G401 (cell line): Measurements from ENCODE around the gene RAPGEF3. TPM values are rescaled to one million over a fixed set of nuclear protein-coding genes. Genes with fewer than 3 reads are reported as not detected.

Experiments used
- DNase-seq: peaks from one replicate; pipeline ENCODE4 v3.0.0-alpha.2; 2015; ENCODE audit warnings: low spot score
- in situ Hi-C: cut with HindIII; loops from 2 replicates; pipeline ENCODE4 v1.10.0; 2016; ENCODE audit warnings: low sequenced_read_pairs, mixed read lengths
- total RNA-seq: library from RNA; depleted of rRNA; stranded (reverse); fragments of >200 nt; shearing (Covaris generic); gene quantifications from 2 replicates; pipeline ENCODE4 v1.2.3, GENCODE V29; 2014; rRNA removed

The RAPGEF3 gene, protein sequence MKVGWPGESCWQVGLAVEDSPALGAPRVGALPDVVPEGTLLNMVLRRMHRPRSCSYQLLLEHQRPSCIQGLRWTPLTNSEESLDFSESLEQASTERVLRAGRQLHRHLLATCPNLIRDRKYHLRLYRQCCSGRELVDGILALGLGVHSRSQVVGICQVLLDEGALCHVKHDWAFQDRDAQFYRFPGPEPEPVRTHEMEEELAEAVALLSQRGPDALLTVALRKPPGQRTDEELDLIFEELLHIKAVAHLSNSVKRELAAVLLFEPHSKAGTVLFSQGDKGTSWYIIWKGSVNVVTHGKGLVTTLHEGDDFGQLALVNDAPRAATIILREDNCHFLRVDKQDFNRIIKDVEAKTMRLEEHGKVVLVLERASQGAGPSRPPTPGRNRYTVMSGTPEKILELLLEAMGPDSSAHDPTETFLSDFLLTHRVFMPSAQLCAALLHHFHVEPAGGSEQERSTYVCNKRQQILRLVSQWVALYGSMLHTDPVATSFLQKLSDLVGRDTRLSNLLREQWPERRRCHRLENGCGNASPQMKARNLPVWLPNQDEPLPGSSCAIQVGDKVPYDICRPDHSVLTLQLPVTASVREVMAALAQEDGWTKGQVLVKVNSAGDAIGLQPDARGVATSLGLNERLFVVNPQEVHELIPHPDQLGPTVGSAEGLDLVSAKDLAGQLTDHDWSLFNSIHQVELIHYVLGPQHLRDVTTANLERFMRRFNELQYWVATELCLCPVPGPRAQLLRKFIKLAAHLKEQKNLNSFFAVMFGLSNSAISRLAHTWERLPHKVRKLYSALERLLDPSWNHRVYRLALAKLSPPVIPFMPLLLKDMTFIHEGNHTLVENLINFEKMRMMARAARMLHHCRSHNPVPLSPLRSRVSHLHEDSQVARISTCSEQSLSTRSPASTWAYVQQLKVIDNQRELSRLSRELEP
- 6.1 and 9.0 TPM in 2 replicates for total RNA-seq

DNA sequence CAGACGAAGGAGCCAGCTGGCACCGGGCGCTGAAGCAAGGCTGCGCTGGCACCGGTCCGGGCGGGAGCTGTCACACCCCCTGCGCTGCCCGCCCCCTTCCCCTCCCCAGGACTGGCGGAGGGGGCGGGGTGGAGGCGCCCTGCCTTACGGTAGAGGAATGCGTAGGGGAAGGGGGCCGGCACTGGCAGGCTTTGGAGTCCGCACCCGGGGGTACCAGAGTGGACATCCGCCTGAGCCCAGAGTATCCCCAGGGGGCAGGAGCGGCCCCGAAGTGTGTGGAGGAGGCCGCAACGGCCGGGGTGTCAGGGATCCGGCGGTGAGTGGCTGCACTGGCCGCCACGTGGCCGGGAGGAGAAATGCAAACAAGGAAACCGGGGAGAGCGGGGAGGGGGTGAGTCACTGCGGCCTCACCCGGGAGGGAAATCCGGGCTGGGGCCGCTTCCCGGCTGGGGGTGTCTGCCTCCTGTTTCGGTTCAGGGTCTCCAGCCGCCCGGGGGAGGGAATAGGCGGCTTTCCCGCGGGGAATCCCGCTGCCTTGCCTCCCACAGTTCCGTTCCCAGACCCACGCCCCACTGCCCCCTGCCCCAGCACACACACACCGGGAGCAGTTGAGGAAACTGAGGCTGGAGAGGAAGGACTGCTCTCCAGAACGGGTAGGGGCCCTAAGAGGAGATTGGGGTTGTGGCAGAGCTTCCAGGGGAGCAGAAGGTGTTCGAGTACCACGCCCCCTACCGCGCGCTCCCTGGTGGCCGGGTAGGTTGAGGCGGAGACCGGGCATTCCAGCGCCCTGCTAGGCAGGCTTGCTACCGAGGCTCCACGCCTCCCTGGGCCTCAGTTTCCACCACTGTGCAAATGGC, at the start of gene RAPGEF3:
TSS of gene RAPGEF3 (minus strand) at position 47 of the 857 bp plus-strand sequence. CDS start 324 bp downstream, outside the sequence.
- in situ Hi-C loops: no loop called here
- DNase-seq: peak; percentile 67

DNA sequence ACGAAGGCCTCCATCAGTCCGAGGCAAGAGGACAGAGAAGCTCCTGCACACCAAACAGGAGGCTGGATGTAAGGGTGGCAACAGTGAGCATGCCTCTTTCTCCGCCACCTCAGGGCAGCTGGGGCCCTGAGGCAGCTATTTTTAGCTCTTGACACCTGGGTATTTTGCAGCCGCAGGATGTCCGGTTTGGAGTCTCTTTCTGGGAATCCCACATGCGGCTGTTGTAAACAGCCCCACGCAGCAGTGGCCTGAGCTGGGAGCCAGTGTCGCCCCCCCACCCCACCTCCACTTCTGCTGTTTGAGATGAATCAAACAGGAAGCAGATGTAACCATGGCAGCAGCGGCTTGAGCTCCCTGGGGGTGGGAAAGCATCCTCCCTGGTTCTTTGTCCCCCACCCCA, 49.4 kb upstream of the RAPGEF3 start:
- in situ Hi-C loops: no loop called here
- peak; percentile 35 for DNase-seq

DNA sequence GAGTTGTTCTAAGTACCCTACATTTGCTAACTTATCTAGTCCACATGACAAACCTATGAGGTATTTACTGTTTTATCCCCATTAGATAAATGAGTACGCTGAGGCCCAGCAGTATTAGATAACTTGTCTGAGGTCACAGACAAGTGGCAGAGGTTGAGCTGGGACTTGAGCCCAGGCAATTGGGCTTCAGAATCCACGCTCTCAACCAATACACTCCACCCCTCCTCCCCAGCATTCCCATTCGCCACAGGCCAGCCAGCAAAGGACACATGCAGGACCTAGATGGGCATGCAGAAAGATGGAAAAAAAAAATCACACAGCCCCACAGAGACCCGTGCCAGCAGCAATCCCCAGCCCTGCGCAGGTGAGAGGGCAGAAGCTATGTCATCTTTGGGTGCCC, 48.7 kb upstream of the RAPGEF3 start:
- in situ Hi-C loops: no loop called here
- no peak for DNase-seq

DNA sequence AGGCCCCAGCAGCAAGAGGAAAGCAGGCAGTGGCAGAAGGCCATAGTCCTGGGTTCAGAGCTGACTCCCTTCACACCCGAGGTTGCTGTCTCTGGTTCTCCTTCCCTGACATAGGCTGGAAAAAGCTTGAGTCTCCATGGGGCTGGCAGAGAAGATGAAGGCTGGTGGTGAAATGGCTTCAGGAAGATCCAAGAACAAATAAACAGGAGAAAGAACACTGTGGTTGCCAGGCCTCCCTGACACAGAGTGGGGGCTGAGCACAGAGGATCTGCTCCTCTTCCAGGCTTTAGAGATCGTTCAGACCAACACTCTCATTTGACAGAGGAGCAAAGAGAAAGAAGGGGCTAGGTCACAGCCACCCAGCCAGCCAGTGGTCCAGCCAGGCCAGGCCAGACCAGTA, 46.7 kb upstream of the RAPGEF3 start:
- in situ Hi-C loops: no loop called here
- DNase-seq: no peak

DNA sequence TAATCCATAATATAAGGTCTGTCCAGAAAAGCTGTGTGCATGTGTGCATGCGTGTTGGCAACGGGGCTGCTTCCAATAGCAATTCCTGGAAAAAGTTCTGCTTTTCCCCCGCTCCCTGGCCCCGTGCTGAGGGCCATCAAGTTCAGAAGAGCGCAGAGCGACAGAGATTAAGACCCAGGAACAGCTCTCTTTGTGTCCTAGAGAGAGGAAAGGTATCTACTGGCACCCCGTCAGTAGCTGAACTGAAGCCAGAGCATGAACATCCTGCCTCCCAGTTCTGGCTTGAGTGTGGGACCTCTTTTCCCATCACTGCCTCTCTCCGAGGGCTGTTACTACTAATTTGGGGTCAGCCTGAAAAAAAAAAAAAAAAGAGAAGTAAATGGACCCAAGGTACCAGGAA, 45.5 kb upstream of the RAPGEF3 start:
- DNase-seq: no peak
- in situ Hi-C loops: no loop called here

DNA sequence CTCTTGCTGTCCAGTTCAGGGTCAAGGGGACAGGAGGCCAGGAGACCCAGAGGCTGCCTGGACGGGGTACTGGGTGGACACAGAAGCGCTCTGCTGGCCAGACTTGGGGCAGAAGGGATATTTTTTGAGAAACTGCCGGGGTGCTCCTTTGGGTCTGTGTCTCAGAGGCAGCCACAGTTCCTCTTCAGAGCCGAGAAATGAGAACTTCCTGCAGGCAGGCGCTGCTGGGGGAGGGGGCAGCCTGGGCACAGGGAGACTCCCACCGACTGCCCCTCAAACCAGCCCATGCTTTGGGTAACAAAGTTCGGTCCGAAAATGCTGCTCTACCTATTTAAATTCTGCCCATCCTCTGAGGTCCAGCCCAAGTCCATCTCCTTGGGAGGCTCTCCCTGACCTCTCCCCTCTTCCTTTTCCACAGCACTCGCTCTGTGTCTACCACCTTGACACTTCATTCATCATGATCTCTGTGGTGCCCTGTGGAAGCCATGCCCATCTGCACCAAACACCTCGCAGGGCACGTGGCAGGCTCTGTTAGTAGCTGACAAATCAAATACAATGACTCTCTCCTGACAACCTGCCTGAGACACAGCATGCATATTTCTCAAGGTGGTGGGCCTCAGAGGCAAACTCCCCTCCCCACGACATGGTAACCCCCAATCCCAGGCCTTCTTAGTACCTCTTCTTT, 44.7 kb upstream of the RAPGEF3 start:
- in situ Hi-C loops: no loop called here

DNA sequence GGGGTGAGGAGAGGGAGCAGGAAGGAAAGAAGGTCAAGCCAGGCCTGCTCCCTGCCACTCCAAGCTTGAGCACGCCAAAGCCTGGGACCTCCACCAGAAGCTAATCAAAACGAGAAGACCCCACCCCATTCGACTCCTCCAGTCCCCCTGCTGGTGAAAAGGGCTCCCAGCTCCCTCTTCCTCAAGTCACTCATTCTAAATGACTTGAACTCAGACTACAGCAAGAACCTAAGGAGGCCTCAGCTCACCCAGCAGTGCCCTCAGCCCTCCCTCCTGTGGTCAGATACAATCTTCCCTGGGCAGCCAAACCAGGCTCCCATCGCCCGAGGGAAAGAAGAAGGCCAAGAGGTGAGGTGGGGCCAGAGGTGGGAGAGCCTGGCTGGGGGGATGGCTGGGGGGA, 43.6 kb upstream of the RAPGEF3 start:
- DNase-seq: no peak
- in situ Hi-C loops: no loop called here

More for the DNA sequence above, 44.7 kb upstream of the RAPGEF3 start:
- no peak for DNase-seq

DNA sequence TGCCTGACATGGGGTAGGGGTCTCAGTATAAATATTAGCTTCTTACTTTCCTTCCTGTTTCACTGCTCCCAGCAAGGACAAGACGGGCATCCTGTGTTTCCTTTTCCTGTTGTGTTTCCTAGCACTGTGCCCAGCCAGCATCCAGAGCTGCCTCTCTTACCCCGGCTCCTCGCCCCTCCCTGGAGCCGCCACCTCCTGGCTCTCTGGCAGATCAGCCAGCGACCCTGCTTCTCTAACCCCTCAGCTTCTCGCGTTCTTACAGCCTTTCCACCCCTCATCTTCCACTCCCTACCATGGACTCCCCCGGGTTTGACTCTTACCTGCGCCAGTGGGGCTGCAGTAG, 43.2 kb upstream of the RAPGEF3 start:
- DNase-seq: no peak
- in situ Hi-C loops: no loop called here

DNA sequence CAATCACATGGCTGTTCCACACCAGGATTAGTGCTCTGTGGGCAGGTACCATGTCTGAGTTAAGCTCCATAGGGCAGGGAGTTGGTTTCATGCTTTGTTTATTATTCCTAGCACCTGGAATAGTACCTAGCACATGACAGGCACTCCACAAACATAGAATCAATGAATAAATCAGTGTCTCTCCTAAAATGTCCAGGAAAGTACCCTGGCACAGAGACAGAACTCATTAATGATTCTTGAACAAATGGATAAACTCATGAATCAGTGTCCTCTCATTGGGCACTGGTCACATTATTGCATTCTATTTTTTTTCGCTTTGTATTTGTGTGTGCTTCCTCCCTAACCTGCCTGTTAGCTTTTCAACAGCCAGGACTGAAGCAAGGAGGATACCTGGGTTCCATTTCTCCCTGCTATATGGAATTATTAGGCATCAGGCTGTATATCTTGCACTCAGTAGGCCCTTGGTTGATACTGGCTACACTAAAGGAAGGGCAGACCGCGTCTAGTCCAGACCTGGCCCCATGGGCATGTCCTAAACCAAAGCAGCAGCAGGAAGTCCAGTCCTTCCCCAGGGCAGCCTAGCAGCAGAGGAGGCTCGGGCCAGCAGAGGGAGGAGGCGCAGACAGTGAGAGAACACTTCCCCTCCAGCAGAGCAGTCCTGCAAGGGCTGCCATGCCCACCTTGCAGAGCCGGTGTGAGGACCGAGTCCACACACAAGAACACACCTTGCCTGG, 42.7 kb upstream of the RAPGEF3 start:
- in situ Hi-C loops: no loop called here
- DNase-seq: no peak

DNA sequence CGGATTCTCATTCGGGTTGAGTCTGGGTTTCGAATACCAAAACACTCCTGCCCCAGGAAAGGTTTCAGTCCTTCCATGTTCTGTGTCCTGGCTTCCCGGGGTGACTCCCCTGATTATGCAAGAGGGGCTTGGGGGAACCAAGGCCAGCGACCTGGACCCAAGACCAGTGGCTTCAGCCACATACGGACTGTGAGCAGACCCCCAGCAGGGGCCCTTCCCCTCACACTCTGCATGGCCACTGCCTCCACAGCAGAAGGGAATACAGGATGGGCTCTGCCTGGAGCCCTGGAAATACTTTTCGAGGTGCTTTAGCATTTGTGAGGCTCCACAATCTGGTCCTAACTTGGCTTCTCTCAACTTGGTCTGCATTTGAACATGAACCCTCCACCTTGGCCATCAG, 41.9 kb upstream of the RAPGEF3 start:
- in situ Hi-C loops: no loop called here
- DNase-seq: no peak

DNA sequence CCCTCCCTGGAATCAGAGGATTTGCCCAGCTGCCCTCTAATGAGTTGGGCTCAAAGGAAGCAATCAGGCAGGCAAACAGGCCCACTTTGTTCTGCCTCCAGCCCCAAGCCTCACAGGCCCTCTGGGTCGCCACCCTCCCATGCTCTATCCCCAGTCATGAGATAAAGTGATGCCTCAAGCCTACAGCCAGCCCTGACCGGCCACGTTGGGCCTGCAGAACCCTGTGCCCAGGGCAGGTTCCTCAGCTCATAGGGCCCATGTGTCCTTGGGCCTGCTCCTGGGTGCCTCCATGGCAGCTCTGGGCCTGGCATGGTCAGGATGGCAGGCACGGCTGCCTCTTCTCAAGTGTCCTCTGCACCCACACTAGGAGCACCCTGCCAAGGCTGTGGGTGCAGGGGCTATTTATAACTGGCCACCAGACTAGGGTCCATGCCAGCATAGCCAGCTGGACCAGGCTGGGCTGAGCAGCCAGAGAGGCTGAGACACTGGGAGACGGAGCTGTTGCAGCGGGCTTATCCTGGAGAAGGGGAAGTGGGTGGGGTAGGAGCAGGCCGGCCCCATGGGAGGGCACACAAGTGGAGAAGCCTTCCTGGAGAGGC, 40.8 kb upstream of the RAPGEF3 start:
- in situ Hi-C loops: no loop called here
- no peak for DNase-seq

DNA sequence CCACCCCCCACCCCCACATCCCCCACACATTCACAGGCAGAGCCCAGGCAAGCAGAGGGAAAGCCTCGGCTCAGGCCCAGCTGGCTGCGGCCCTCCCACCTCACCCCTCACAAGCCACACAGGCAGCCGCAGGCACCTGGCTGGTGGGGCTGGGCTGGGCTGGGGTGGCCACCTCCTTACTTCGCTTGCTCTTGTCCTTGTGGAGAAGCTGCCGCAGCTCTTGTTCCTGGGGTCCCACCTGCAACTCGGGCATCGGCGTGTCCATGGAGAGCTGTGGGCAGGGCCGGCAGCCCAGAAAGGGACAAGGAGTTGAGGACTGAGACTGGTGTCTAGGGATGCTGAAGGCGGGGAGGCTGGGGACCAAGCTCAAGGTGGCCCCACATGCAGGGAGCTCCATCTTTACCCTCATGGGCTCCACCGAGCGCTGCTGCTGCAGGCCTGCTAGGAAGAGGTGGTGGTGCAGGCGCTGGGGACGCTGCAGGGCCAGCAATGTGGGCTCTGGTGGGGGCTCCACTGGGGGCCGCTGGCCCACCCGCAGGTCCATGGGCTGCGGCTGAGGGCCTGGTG, 39.8 kb upstream of the RAPGEF3 start:
- in situ Hi-C loops: no loop called here
- DNase-seq: no peak

DNA sequence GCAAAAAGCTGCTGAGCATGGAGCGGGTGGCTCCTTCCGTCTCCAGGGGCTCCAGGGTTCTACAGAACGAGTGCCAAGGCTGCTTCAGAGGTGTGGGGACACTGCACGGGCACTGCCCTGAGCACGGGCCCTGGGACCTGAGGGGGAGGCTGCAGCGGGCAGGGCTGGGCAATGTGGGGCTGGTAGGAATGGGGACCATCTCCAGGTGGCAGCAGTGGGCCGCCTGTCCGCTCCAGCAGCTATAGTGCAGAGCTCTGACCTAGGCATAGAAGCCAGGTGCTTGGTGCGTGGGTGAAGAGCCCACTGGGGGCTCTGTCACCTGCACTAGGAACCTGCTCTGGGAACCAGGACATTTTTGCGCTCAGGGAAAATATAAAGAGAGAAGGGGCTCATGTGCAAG, 38.8 kb upstream of the RAPGEF3 start:
- no peak for DNase-seq
- in situ Hi-C loops: no loop called here

DNA sequence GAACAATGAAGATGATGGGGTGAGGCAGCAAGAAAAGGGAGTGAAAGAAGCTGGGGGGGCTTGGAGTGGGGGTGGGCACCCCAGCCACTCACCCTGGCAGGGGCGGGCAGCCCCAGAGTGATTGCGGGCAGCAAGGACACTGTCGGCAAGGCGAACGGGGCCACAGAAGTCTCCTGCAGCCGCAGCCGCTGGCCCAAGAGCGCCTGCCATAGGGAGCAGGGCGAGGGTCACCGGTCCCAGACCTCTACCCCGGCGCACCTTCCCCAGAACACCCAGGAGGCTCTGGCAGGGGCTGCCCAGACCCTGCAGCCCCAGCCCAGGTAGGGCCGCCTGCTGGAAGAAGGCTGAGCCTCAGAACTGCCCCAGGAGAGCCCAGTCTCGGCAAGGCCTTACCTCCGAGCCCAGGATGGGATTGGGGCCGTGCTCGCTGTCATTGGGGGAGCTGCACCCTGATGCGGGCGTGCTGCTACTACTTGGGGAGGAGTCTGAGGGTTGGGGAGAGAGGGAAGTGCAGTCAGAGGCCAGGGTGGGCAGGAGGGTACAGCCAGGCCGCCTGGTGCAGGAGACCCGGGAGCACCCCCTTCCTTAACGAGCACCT, 37.2 kb upstream of the RAPGEF3 start:
- in situ Hi-C loops: no loop called here
- DNase-seq: no peak

DNA sequence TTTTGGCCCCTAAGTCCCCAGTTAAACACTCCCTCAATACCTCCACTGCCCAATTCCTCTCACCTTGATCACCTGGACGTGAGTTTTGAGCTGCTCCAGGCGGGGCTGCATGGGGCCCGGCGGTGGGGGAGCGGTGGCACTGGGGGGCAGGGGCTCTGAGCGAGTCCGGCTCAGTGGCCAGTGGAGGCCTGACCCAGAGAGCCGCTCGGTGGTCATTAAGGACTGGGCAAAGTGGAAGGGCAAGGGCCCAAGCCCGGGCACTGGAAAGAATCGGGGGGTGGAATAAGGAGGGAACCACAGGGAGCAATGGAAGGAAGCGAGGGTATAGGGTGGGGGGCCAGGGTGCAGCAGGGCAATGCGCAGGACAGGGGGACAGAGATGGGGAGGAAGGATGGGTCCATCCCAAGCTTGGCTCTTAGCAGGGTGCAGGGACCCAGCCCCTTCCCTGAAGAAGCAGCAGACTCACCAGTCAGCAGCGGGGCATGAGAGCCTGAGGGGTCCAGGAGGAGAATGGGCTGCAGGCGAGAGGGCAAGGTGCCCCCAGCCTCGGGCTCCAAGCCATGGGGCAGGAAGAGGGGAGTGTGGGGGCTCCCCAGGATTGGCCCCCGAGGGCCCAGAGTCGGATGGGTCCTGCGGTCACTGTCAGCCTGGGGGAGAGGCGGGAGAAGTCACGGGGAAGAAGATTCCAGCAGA, 36.6 kb upstream of the RAPGEF3 start:
- in situ Hi-C loops: no loop called here
- DNase-seq: no peak

DNA sequence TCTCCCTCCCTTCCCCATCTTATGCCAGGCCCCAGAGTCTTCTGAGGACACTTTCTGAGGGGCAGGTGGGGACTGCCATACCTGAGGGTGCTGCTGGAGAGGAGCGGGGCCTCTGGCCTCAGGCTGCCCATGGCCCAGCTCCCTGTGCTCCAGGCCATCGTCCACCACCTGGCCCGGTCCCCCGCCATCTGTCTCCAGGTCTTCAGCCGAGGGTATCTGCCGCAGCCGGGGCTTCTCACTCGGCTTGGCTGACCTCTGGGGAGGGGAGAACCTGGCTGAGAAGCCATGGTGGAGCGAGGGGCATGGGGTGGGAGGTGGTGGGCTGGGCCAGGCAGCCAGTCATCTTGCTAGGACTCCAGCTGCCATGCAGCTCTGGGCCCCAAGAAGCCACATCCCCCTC, 36.0 kb upstream of the RAPGEF3 start:
- in situ Hi-C loops: no loop called here
- no peak for DNase-seq
